Testis (tissue), 3 donors: Measurements from ENCODE around the gene STRIP2. TPM values are rescaled to one million over a fixed set of nuclear protein-coding genes. Genes with fewer than 3 reads are reported as not detected.

Experiments
- DNase-seq: peaks from one replicate; pipeline ENCODE4 v3.0.0-alpha.2; 2019
- H3K27ac ChIP-seq, 2 donors: fragments of 200-600 bp; sonication (generic); one replicate each; pipeline ENCODE4 v1.5.1; 2019
- H3K27me3 ChIP-seq: fragments of 200-600 bp; sonication (generic); one replicate; pipeline ENCODE4 v1.5.1; 2019
- H3K36me3 ChIP-seq: fragments of 200-600 bp; sonication (generic); one replicate; pipeline ENCODE4 v1.5.1; 2017; ENCODE audit warnings: low read depth; ENCODE audit errors: missing control alignments
- H3K4me1 ChIP-seq: fragments of 200-600 bp; sonication (generic); one replicate; pipeline ENCODE4 v1.5.1; 2019
- H3K4me3 ChIP-seq, 2 donors: fragments of 200-600 bp; sonication (generic); one replicate each; pipeline ENCODE4 v1.5.1; 2017 to 2019
- H3K9me3 ChIP-seq: fragments of 200-600 bp; sonication (generic); one replicate; pipeline ENCODE4 v1.5.1; 2017
- POLR2A ChIP-seq: fragments of 450-650 bp; IDR thresholded peaks from one replicate; pipeline ENCODE4 v1.6.1; 2017; ENCODE audit warnings: antibody characterized with exemption, mild to moderate bottlenecking, moderate library complexity
- WGBS, 2 donors: methylation state at CpG; one replicate each; pipeline ENCODE4 v1.1.5; 2018; 5-methylcytosine and 5-hydroxymethylcytosine counted together
- intact Hi-C: fragments of 100-400 bp; cut with DNase I; formaldehyde crosslinking; loops from one replicate; pipeline ENCODE4 v1.15.1; 2023; ENCODE audit warnings: low total_unique reads
- polyA plus RNA-seq: library from polyadenylated mRNA; stranded (reverse); fragments of 350-450 nt; fragmentation: Illumina TruSeq; extraction: RNeasy Lipid Tissue Mini Kit (QIAGEN cat#74804); gene quantifications from one replicate; pipeline ENCODE4 v1.2.3, GENCODE V29; 2014; ENCODE audit warnings: low read depth, low replicate concordance; ENCODE audit not compliant: insufficient read depth
- small RNA-seq, 2 donors: library from RNA; depleted of rRNA; stranded (forward); fragments of <200 nt; gene quantifications; one replicate each; pipeline ENCODE3, GENCODE V24; 2016
- total RNA-seq, 2 donors: library from RNA; depleted of rRNA; stranded (reverse); fragments of >200 nt; gene quantifications; one replicate each; pipeline ENCODE4 v1.2.3, GENCODE V29; 2016
- TF ChIP-seq, protein P1 (sequence below), 3 experiments: fragments of 450-650 bp in 2 of 3; fragments of 200-600 bp in 1 of 3; sonication (generic) in 1 of 3; IDR thresholded peaks; one replicate each; pipeline ENCODE4 v1.5.1; 2016 to 2019; ENCODE audit warnings: antibody characterized with exemption in 3 of 3, mild to moderate bottlenecking in 2 of 3, moderate library complexity in 1 of 3

The STRIP2 gene
- total and polyA plus RNA-seq, 3 donors from 2014 or later: 18.8 to 54.0 (median 25.5) TPM

DNA sequence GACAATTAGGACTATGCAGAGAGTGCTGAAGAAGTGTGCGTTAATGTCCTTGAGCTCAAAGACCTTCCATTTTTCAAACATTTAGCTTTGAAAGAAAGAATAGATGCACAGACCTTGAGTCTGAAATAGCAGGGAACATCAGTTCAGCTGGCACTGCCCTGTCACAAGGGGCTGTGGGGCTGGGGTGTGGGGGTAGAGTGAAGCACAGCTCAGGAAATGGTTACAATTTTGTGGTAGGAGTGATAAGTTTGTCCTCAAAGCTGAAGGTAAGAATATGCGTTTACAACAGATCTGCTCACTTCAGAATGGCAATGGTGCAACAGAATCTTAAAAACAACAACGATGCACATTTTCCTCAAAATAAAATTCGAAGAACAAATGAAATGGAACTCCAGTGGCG lies 101.7 kb downstream of the STRIP2 start:
- no peaks in the 10 kb centered on the region for H3K4me1 ChIP-seq
- no peaks in the 10 kb centered on the region for H3K27me3 ChIP-seq
- H3K27ac ChIP-seq: peak overlapping the region in 1 of 2 donors; percentile 71
- no peaks in the 10 kb centered on the region for H3K36me3 ChIP-seq
- WGBS, 2 donors: 46 to 49% methylated on average over 5 of the region's 5 CpGs
- no peak overlapping the region for H3K4me3 ChIP-seq
- intact Hi-C loops: no loop called here
- H3K9me3 ChIP-seq: no peaks in the 10 kb centered on the region
- peak; percentile 57 for DNase-seq
- TF ChIP-seq POLR2A: no peak
- TF ChIP-seq, protein P1, sequence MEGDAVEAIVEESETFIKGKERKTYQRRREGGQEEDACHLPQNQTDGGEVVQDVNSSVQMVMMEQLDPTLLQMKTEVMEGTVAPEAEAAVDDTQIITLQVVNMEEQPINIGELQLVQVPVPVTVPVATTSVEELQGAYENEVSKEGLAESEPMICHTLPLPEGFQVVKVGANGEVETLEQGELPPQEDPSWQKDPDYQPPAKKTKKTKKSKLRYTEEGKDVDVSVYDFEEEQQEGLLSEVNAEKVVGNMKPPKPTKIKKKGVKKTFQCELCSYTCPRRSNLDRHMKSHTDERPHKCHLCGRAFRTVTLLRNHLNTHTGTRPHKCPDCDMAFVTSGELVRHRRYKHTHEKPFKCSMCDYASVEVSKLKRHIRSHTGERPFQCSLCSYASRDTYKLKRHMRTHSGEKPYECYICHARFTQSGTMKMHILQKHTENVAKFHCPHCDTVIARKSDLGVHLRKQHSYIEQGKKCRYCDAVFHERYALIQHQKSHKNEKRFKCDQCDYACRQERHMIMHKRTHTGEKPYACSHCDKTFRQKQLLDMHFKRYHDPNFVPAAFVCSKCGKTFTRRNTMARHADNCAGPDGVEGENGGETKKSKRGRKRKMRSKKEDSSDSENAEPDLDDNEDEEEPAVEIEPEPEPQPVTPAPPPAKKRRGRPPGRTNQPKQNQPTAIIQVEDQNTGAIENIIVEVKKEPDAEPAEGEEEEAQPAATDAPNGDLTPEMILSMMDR (IDR thresholded peaks at IDR 0.05): no peak

DNA sequence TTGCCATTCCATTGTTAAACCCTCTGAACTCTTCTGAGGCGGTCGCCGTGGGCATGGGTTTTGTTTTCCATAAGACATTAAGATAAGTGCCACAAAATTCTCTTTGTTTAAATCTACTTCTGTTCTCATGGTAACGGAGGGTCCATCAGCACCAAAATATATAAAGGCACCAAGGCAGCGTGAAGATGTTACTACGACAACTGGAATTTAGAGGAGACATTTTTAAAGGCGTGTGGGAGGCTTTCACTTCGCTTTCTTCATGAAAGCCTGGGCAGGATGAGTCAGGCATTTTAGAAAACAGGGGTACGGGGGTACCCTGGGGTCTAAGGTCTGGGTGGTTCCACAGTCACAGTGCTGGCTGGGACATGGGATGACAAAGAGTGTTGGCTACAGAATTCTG lies 102.1 kb downstream of the STRIP2 start:
- Histone ChIP-seq H3K27me3 (no peaks in the 10 kb centered on the region), H3K4me1 (no peaks in the 10 kb centered on the region), H3K36me3 (no peaks in the 10 kb centered on the region), H3K4me3 (no peak overlapping the region), H3K9me3 (no peaks in the 10 kb centered on the region), H3K27ac (peak overlapping the region; percentile 26 to 71)
- intact Hi-C loops: no loop called here
- WGBS, 2 donors: 54 to 77% methylated on average over 9 of the region's 9 CpGs
- no peak for DNase-seq
- TF ChIP-seq POLR2A: no peak
- TF ChIP-seq, protein P1 (IDR thresholded peaks at IDR 0.05): no peak

Small RNAs within 50 kb of the gene (small RNA-seq; reads per million reads assigned to genes)
- 0 to 0.09 reads per million in 2 donors for gene AC009244.1
- gene RNU1-72P: 0 reads per million in 2 donors
- 0 to 0.28 reads per million in 2 donors for gene SNRPGP3

Other genes with a start within 250 kb of the STRIP2 start
- 10 to 100 TPM; 17.7 to 22.8 TPM for gene SMO, start 245.8 kb upstream of the STRIP2 start, total RNA-seq
- 11.9 TPM for gene SMO, start 245.8 kb upstream of the STRIP2 start, polyA plus RNA-seq
- gene AHCYL2, start 209.4 kb upstream of the STRIP2 start, total RNA-seq: 10 to 100 TPM; 46.1 to 61.3 TPM
- 26.4 TPM for gene AHCYL2, start 209.4 kb upstream of the STRIP2 start, polyA plus RNA-seq
- 100 to 1,000 TPM in 1 of 2 donors, 10 to 100 TPM in 1; 57.0 to 210 TPM for gene SMKR1, start 68.1 kb downstream of the STRIP2 start, total RNA-seq
- gene SMKR1, start 68.1 kb downstream of the STRIP2 start, polyA plus RNA-seq: 231 TPM
- 10 to 100 TPM; 26.9 to 41.6 TPM for gene NRF1, start 177.3 kb downstream of the STRIP2 start, total RNA-seq
- gene NRF1, start 177.3 kb downstream of the STRIP2 start, polyA plus RNA-seq: 16.9 TPM